Sigmoid colon (tissue), 7 donors: ENCODE data around the gene CCDC93. TPM values are rescaled to one million over a fixed set of nuclear protein-coding genes. Genes with fewer than 3 reads are reported as not detected.

Source experiments
- DNase-seq: peaks from one replicate; pipeline ENCODE4 v3.0.0-alpha.2; 2019
- H3K27ac ChIP-seq, 4 donors: fragments of 200-600 bp; sonication (generic); one replicate each; pipeline ENCODE4 v1.5.1; 2016 to 2019; ENCODE audit warnings: mild to moderate bottlenecking in 1 of 4
- H3K27me3 ChIP-seq, 3 donors: fragments of 200-600 bp; sonication (generic); one replicate each; pipeline ENCODE4 v1.5.1; 2019; ENCODE audit warnings: mild to moderate bottlenecking in 1 of 3
- H3K36me3 ChIP-seq, 4 donors: fragments of 200-600 bp; sonication (generic); one replicate each; pipeline ENCODE4 v1.5.1; 2016 to 2019
- H3K4me1 ChIP-seq, 4 donors: fragments of 200-600 bp; sonication (generic); one replicate each; pipeline ENCODE4 v1.5.1; 2017 to 2019
- H3K4me3 ChIP-seq, 4 donors: fragments of 200-600 bp; sonication (generic); one replicate each; pipeline ENCODE4 v1.5.1; 2017 to 2019; ENCODE audit warnings: mild to moderate bottlenecking in 2 of 4, moderate library complexity in 1 of 4
- H3K9me3 ChIP-seq, 4 donors: fragments of 200-600 bp in 3 of 4; sonication (generic) in 3 of 4; one replicate each; pipeline versions ENCODE4 v1.5.1 to v1.6.1; 2013 to 2019
- CTCF ChIP-seq, 4 experiments: fragments of 450-650 bp in 3 of 4; fragments of 200-600 bp in 1 of 4; IDR thresholded peaks; one replicate each; pipeline ENCODE4 v1.5.1; 2016 to 2019; ENCODE audit warnings: antibody characterized with exemption in 4 of 4, mild to moderate bottlenecking in 3 of 4, moderate library complexity in 2 of 4
- EP300 ChIP-seq, 4 donors: sonication (generic); formaldehyde crosslinking; IDR thresholded peaks; one replicate each; pipeline ENCODE4 v1.6.1; 2017; ENCODE audit warnings: antibody characterized with exemption in 4 of 4
- POLR2A ChIP-seq, 2 donors: fragments of 450-650 bp; IDR thresholded peaks; one replicate each; pipeline ENCODE4 v1.6.1; 2016; ENCODE audit warnings: antibody characterized with exemption in 2 of 2, mild to moderate bottlenecking in 2 of 2, moderate library complexity in 2 of 2
- POLR2AphosphoS5 ChIP-seq, 4 donors: sonication (generic); formaldehyde crosslinking; IDR thresholded peaks; one replicate each; pipeline ENCODE4 v1.6.1; 2017; ENCODE audit warnings: antibody characterized with exemption in 4 of 4
- WGBS, 2 donors: extraction: QIAGEN DNeasy Blood & Tissue Kit; methylation state at CpG; one replicate each; pipeline ENCODE4 v1.1.7; 2013; 5-methylcytosine and 5-hydroxymethylcytosine counted together
- intact Hi-C: fragments of 100-400 bp; cut with DNase I; formaldehyde crosslinking; loops from one replicate; pipeline ENCODE4 v1.15.1; 2023
- polyA plus RNA-seq, 3 donors: library from polyadenylated mRNA; stranded (reverse); fragments of 200-250 nt; gene quantifications; one replicate each; pipeline ENCODE4 v1.2.3, GENCODE V29; 2013
- total RNA-seq, 4 donors: library from RNA; depleted of rRNA; stranded (reverse); fragments of >200 nt; gene quantifications; one replicate each; pipeline ENCODE4 v1.1.0, GENCODE V29; 2016
- donor health status: healthy with polysubstance abuse.
- donor health status: Bipolar disorder and iron deficiency.
- donor health status: healthy.

Gene CCDC93
- total and polyA plus RNA-seq, 7 donors: 4.2 to 25.5 (median 12.5) TPM

GRCh38 chr2:118014492-118014824 lies 588 bp upstream of the CCDC93 start:
- H3K4me3 ChIP-seq: peak overlapping the region; percentile 72 to 100 (median 95)
- peaks cover 0 to 28% (median 17%) of the 10 kb centered on the region in 4 donors for H3K4me1 ChIP-seq
- 1% methylated on average over 17 of the region's 17 CpGs for WGBS, 2 donors
- peak overlapping the region; percentile 87 to 92 (median 89) for H3K27ac ChIP-seq
- no peaks in the 10 kb centered on the region for H3K27me3 ChIP-seq
- no peaks in the 10 kb centered on the region for H3K36me3 ChIP-seq
- no peak for DNase-seq
- TF ChIP-seq POLR2AphosphoS5 (IDR thresholded peaks at IDR 0.05) (no peak), POLR2A (IDR thresholded peaks at IDR 0.05) (no peak), EP300 (IDR thresholded peaks at IDR 0.05) (no peak), CTCF (IDR thresholded peaks at IDR 0.05) (no peak)
- intact Hi-C loops: loop anchor here (5.0 to 10.0 kb wide), 2 partner anchors 73 to 170 kb away; partner anchors contain the start of gene INSIG2
- no peaks in the 10 kb centered on the region for H3K9me3 ChIP-seq

- no peaks in the 10 kb centered on the region for H3K9me3 ChIP-seq
- DNase-seq: peak; percentile 69
- no peaks in the 10 kb centered on the region for H3K27me3 ChIP-seq
- H3K27ac ChIP-seq: peak overlapping the region; percentile 87 to 92 (median 89)
- H3K4me3 ChIP-seq: peak overlapping the region; percentile 72 to 100 (median 95)
- TF ChIP-seq POLR2AphosphoS5 (IDR thresholded peaks at IDR 0.05): no peak
- peaks cover 0 to 3% (median under 1%) of the 10 kb centered on the region in 4 donors for H3K36me3 ChIP-seq
- WGBS, 2 donors: 0 to 1% methylated on average over 48 of the region's 48 CpGs
- peaks cover 0 to 28% (median 17%) of the 10 kb centered on the region in 4 donors for H3K4me1 ChIP-seq
- intact Hi-C loops: loop anchor here (5.0 to 10.0 kb wide), 2 partner anchors 74 to 172 kb away; partner anchors contain the start of gene INSIG2
Measured at GRCh38 chr2:118013221-118013723, 598 bp downstream of the CCDC93 start.

- Histone ChIP-seq H3K27ac (peak overlapping the region; percentile 87 to 92 (median 89)), H3K36me3 (peaks cover 0 to 8% (median 3%) of the 10 kb centered on the region in 4 donors), H3K9me3 (no peaks in the 10 kb centered on the region), H3K27me3 (no peaks in the 10 kb centered on the region), H3K4me3 (peak overlapping the region; percentile 72 to 100 (median 95)), H3K4me1 (peaks cover 0 to 28% (median 17%) of the 10 kb centered on the region in 4 donors)
- DNase-seq: no peak
- intact Hi-C loops: loop anchor here (5.0 to 10.0 kb wide), 2 partner anchors 75 to 172 kb away; partner anchors contain the start of gene INSIG2
- no peak for TF ChIP-seq EP300 (IDR thresholded peaks at IDR 0.05)
- no peak for TF ChIP-seq POLR2A (IDR thresholded peaks at IDR 0.05)
- no peak for TF ChIP-seq CTCF (IDR thresholded peaks at IDR 0.05)
- no peak for TF ChIP-seq POLR2AphosphoS5 (IDR thresholded peaks at IDR 0.05)
- 17 to 49% methylated on average over 6 of the region's 6 CpGs for WGBS, 2 donors
Measured at GRCh38 chr2:118012778-118013177, 1.1 kb downstream of the CCDC93 start.

- Histone ChIP-seq H3K36me3 (peaks cover 3 to 31% (median 17%) of the 10 kb centered on the region in 4 donors), H3K27me3 (no peaks in the 10 kb centered on the region), H3K27ac (no peak overlapping the region), H3K4me3 (no peak overlapping the region), H3K9me3 (no peaks in the 10 kb centered on the region), H3K4me1 (peaks cover 0 to 28% (median 17%) of the 10 kb centered on the region in 4 donors)
- TF ChIP-seq POLR2AphosphoS5 (IDR thresholded peaks at IDR 0.05) (no peak), EP300 (IDR thresholded peaks at IDR 0.05) (no peak), POLR2A (IDR thresholded peaks at IDR 0.05) (no peak), CTCF (IDR thresholded peaks at IDR 0.05) (no peak)
- intact Hi-C loops: loop anchor here (5.0 to 10.0 kb wide), 2 partner anchors 77 to 174 kb away; partner anchors contain the start of gene INSIG2
- DNase-seq: no peak
Measured at GRCh38 chr2:118010473-118010872, 3.4 kb downstream of the CCDC93 start.

GRCh38 chr2:118006861-118007260 lies 7.0 kb downstream of the CCDC93 start:
- DNase-seq: no peak
- TF ChIP-seq POLR2A (IDR thresholded peaks at IDR 0.05) (no peak), EP300 (IDR thresholded peaks at IDR 0.05) (no peak), POLR2AphosphoS5 (IDR thresholded peaks at IDR 0.05) (no peak), CTCF (IDR thresholded peaks at IDR 0.05) (no peak)
- Histone ChIP-seq H3K9me3 (no peaks in the 10 kb centered on the region), H3K27ac (no peak overlapping the region), H3K4me3 (no peak overlapping the region), H3K4me1 (peaks cover 0 to 16% (median 8%) of the 10 kb centered on the region in 4 donors), H3K27me3 (no peaks in the 10 kb centered on the region), H3K36me3 (peaks cover 3 to 57% (median 24%) of the 10 kb centered on the region in 4 donors)
- whole genome bisulfite sequencing, 2 donors: 94 to 98% methylated on average over 2 of the region's 2 CpGs
- intact Hi-C loops: no loop called here
